GM12891 (cell line): ENCODE data around the gene LRRC56.

Experiments
- PAX5 ChIP-seq: IDR thresholded peaks from 2 replicates; pipeline ENCODE4 v1.6.1; 2011; ENCODE audit warnings: low read length, moderate library complexity, mild to moderate bottlenecking; ENCODE audit not compliant: insufficient read depth, severe bottlenecking
- POLR2A ChIP-seq: IDR thresholded peaks from 2 replicates; pipeline ENCODE4 v1.6.1; 2011; ENCODE audit warnings: low read depth, low read length, control low read depth

DNA sequence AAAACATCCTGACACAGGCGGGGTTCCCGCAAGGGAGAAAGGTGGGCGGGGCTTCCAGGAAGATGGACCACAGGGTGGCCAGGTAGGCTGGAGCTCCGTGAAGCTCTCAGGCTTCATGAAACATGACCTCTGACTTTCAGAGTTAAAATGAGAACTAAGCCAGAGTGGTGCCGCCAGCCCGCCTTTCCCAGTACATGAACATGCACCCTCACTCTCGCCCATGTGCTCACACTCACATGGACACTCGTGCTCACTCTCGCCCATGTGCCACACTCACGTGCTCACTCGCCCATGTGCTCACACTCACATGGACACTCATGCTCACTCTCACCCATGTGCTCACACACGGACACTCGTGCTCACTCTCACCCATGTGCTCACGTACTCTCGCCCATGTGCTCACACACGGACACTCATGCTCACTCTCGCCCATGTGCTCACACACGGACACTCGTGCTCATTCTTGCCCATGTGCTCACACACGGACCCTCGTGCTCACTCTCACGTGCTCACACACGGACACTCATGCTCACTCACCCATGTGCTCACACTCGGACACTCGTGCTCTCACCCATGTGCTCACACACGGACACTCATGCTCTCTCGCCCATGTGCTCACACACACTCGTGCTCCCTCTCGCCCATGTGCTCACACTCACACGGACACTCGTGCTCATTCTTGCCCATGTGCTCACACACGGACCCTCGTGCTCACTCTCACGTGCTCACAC lies 40.3 kb upstream of the LRRC56 start:
- TF ChIP-seq POLR2A = peak; percentile 50
- no peak for TF ChIP-seq PAX5
